ENCODE measurements around the gene LMNB1. TPM values are rescaled to one million over a fixed set of nuclear protein-coding genes. Genes with fewer than 3 reads are reported as not detected.

The LMNB1 gene
- total RNA-seq, 1 donor from 2014 or later: 6.5 TPM

- no peak for DNase-seq (ENCODE audit: low spot score)
Observed at GRCh38 chr5:126883564-126884245, 106.8 kb downstream of the LMNB1 start.

DNA sequence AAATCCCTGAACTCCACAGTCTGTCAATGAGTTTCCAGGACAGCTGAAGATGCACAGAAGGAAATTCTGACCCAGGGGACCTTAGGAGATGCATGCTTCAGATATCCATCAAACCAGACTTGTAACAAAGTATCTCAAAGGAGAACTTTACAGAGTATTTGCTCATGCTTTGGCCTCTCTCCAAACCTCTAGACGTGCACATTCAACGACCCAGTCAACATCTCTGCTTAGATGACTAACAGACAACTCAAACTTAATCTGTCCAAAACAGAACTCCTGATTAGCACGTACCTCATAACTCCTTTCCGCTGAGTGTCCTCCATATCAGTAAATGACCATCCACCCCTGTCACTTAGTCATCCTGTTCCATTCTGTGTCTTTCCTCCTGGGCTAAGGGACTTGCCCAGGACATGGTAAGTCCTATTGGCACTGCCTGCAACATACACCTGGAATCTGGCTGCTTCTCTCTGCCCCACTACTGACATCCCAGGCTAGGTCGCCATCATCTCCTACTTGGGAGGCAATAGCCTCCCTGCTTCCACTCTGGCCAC lies 107.4 kb downstream of the LMNB1 start:
- no peak for DNase-seq (ENCODE audit: low spot score)

Other genes with a start within 250 kb of the LMNB1 start
- gene ALDH7A1, start 181.9 kb upstream of the LMNB1 start, total RNA-seq: 25.1 TPM
- gene PHAX, start 176.2 kb upstream of the LMNB1 start, total RNA-seq: 32.5 TPM